KMS-11 (cell line): Measurements from ENCODE around the gene NCOR2.
A peak's percentile ranks its signal among the peaks of the same experiment; 100 is the strongest.

ENCODE experiments used
- H2AFZ ChIP-seq: fragments of 200-600 bp; sonication (generic); 2 replicates; pipeline ENCODE4 v1.6.1; 2016; ENCODE audit warnings: antibody characterized with exemption, mixed run types, low read depth
- H3K27ac ChIP-seq: fragments of 200-600 bp; sonication (generic); 2 replicates; pipeline ENCODE4 v1.6.1; 2016; ENCODE audit warnings: mild to moderate bottlenecking, mixed run types
- H3K27me3 ChIP-seq: fragments of 200-600 bp; sonication (generic); 2 replicates; pipeline ENCODE4 v1.6.1; 2017; ENCODE audit warnings: mild to moderate bottlenecking, low read depth, mixed run types, moderate library complexity; ENCODE audit not compliant: insufficient read depth
- H3K36me3 ChIP-seq: fragments of 200-600 bp; sonication (generic); 2 replicates; pipeline ENCODE4 v1.6.1; 2017; ENCODE audit warnings: mild to moderate bottlenecking, mixed run types; ENCODE audit not compliant: insufficient read depth
- H3K4me1 ChIP-seq: fragments of 200-600 bp; sonication (generic); 2 replicates; pipeline ENCODE4 v1.6.1; 2016; ENCODE audit warnings: mild to moderate bottlenecking, low read depth, mixed run types; ENCODE audit not compliant: poor library complexity, severe bottlenecking
- H3K4me2 ChIP-seq: fragments of 200-600 bp; sonication (generic); 2 replicates; pipeline ENCODE4 v1.7.0; 2016; ENCODE audit warnings: mild to moderate bottlenecking, mixed run types
- H3K4me3 ChIP-seq: fragments of 200-600 bp; sonication (generic); IDR thresholded peaks from 2 replicates; pipeline ENCODE4 v1.6.1; 2017; ENCODE audit warnings: low read depth, low read length, mixed read lengths; ENCODE audit not compliant: insufficient read depth
- H3K79me2 ChIP-seq: fragments of 200-600 bp; sonication (generic); 2 replicates; pipeline ENCODE4 v1.6.1; 2016; ENCODE audit warnings: low read depth, mixed run types; ENCODE audit not compliant: insufficient read depth
- H3K9ac ChIP-seq: fragments of 200-600 bp; sonication (generic); 2 replicates; pipeline ENCODE4 v1.6.1; 2016; ENCODE audit warnings: mild to moderate bottlenecking, mixed run types
- H4K20me1 ChIP-seq: fragments of 200-600 bp; sonication (generic); 2 replicates; pipeline ENCODE4 v1.6.1; 2016; ENCODE audit warnings: mild to moderate bottlenecking, mixed run types; ENCODE audit not compliant: insufficient read depth
- TF ChIP-seq, protein P1 (sequence below): fragments of 200-600 bp; sonication (generic); conservative IDR thresholded peaks from 2 replicates; pipeline ENCODE4 v1.6.1; 2017; ENCODE audit warnings: low read depth, mild to moderate bottlenecking, antibody characterized with exemption, low read length, moderate library complexity, mixed read lengths

The NCOR2 gene

GRCh38 chr12:124549629-124550028 lies 17.8 kb downstream of the NCOR2 start:
- Histone ChIP-seq H3K4me1 (peaks cover 55% of the 10 kb centered on the region), H3K4me3 (no peak overlapping the region), H3K9ac (no peak overlapping the region), H3K27ac (no peak overlapping the region), H3K36me3 (no peaks in the 10 kb centered on the region), H3K27me3 (no peaks in the 10 kb centered on the region), H3K4me2 (no peak overlapping the region), H2AFZ (no peak overlapping the region), H4K20me1 (peaks cover 3% of the 10 kb centered on the region; the same call in 1 of the 2 replicates), H3K79me2 (peaks cover 74% of the 10 kb centered on the region)
- TF ChIP-seq, protein P1, sequence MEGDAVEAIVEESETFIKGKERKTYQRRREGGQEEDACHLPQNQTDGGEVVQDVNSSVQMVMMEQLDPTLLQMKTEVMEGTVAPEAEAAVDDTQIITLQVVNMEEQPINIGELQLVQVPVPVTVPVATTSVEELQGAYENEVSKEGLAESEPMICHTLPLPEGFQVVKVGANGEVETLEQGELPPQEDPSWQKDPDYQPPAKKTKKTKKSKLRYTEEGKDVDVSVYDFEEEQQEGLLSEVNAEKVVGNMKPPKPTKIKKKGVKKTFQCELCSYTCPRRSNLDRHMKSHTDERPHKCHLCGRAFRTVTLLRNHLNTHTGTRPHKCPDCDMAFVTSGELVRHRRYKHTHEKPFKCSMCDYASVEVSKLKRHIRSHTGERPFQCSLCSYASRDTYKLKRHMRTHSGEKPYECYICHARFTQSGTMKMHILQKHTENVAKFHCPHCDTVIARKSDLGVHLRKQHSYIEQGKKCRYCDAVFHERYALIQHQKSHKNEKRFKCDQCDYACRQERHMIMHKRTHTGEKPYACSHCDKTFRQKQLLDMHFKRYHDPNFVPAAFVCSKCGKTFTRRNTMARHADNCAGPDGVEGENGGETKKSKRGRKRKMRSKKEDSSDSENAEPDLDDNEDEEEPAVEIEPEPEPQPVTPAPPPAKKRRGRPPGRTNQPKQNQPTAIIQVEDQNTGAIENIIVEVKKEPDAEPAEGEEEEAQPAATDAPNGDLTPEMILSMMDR = no peak

- no peaks in the 10 kb centered on the region for H3K36me3 ChIP-seq
- H3K4me3 ChIP-seq = no peak overlapping the region
- no peak overlapping the region for H2AFZ ChIP-seq
- H3K9ac ChIP-seq = no peak overlapping the region
- no peaks in the 10 kb centered on the region for H3K27me3 ChIP-seq
- TF ChIP-seq, protein P1 = no peak
- H3K4me2 ChIP-seq = no peak overlapping the region
- peaks cover 74% of the 10 kb centered on the region for H3K79me2 ChIP-seq
- peaks cover 59% of the 10 kb centered on the region for H3K4me1 ChIP-seq
- H4K20me1 ChIP-seq = peaks cover 3% of the 10 kb centered on the region; the same call in 1 of the 2 replicates
- no peak overlapping the region for H3K27ac ChIP-seq
Measured at GRCh38 chr12:124548854-124549378, 18.5 kb downstream of the NCOR2 start.

GRCh38 chr12:124547626-124548025 lies 19.8 kb downstream of the NCOR2 start:
- Histone ChIP-seq H2AFZ (no peak overlapping the region), H4K20me1 (peaks cover 3% of the 10 kb centered on the region; the same call in 1 of the 2 replicates), H3K4me2 (0 out of 2 replicates have a peak overlapping the region, but pooled peaks have one; percentile 67), H3K79me2 (peaks cover 62% of the 10 kb centered on the region), H3K27me3 (no peaks in the 10 kb centered on the region), H3K9ac (no peak overlapping the region), H3K27ac (no peak overlapping the region), H3K36me3 (no peaks in the 10 kb centered on the region), H3K4me1 (peaks cover 55% of the 10 kb centered on the region), H3K4me3 (no peak overlapping the region)
- TF ChIP-seq, protein P1 = no peak

- Histone ChIP-seq H3K9ac (peak overlapping the region; percentile 36; the same call in 1 of the 2 replicates), H4K20me1 (peaks cover 3% of the 10 kb centered on the region; the same call in 1 of the 2 replicates), H3K36me3 (no peaks in the 10 kb centered on the region), H3K27me3 (no peaks in the 10 kb centered on the region), H3K27ac (peak overlapping the region; percentile 63), H2AFZ (no peak overlapping the region), H3K4me1 (peaks cover 39% of the 10 kb centered on the region), H3K4me2 (peak overlapping the region; percentile 67), H3K79me2 (peaks cover 44% of the 10 kb centered on the region; the same call in 1 of the 2 replicates), H3K4me3 (no peak overlapping the region)
- TF ChIP-seq, protein P1 = no peak
Measured at GRCh38 chr12:124545508-124546418, 21.6 kb downstream of the NCOR2 start.
